Nephron (organoid): ENCODE results near the gene GMDS.

Source experiments
- H3K27ac Mint-ChIP-seq, 3 experiments: 2 replicates each; pipeline ENCODE4 v1.8.0; 2020; ENCODE audit warnings: mixed read lengths in 3 of 3, mild to moderate bottlenecking in 2 of 3, moderate library complexity in 1 of 3
- H3K27me3 Mint-ChIP-seq: 2 replicates; pipeline ENCODE4 v1.8.0; 2021; ENCODE audit warnings: low read depth, mild to moderate bottlenecking, moderate library complexity, mixed read lengths
- H3K36me3 Mint-ChIP-seq: 2 replicates; pipeline ENCODE4 v1.8.0; 2020; ENCODE audit warnings: low read depth, mixed read lengths
- H3K4me1 Mint-ChIP-seq: 2 replicates; pipeline ENCODE4 v1.8.0; 2020; ENCODE audit warnings: mixed read lengths
- H3K4me3 Mint-ChIP-seq, 3 experiments: 2 replicates each; pipeline ENCODE4 v1.8.0; 2020; ENCODE audit warnings: mild to moderate bottlenecking in 3 of 3, mixed read lengths in 3 of 3, moderate library complexity in 2 of 3
- H3K9me3 Mint-ChIP-seq: 2 replicates; pipeline ENCODE4 v1.8.0; 2020; ENCODE audit warnings: mixed read lengths
- CTCF ChIP-seq, 3 experiments: fragments of 200-600 bp; sonication (generic); IDR thresholded peaks; one replicate each; pipeline ENCODE4 v1.5.0; 2021; ENCODE audit warnings: antibody characterized with exemption in 3 of 3; ENCODE audit not compliant: unreplicated experiment in 3 of 3

Gene GMDS

GRCh38 chr6:2245103-2245876, at the start of gene GMDS:
GMDS (minus strand) TSS chr6:2245605.
- no peak for TF ChIP-seq CTCF (IDR thresholded peaks at IDR 0.05; ENCODE audit: unreplicated experiment in 3 of 3)
- Mint-ChIP-seq H3K4me1 (peaks cover 15% of the 10 kb centered on the region), H3K36me3 (peaks cover 5% of the 10 kb centered on the region), H3K4me3 (peak within 1 kb of the TSS; percentile 91 to 94 (median 94)), H3K9me3 (no peaks in the 10 kb centered on the region), H3K27me3 (peaks cover 7% of the 10 kb centered on the region), H3K27ac (peak within 1 kb of the TSS; percentile 76 to 93 (median 87))

DNA sequence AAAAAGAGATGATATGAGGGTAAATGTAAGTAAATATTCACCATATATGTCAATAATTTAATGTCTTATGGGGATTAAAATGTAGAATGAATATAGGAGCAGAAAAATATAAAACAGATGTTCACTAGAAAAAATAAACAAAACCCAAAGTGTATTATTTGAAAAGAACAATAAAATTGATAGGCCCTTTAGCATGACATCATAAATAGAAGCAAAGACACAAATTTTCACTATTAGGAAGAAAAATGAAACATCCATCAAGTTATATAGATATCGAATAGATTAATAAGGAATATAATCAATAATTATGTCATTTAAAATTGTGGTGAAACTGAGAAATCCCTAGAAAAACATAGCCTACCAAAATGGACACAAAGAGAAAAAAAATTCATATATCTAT, 40.1 kb upstream of the GMDS start:
- Mint-ChIP-seq H3K4me3 (no peak overlapping the region), H3K36me3 (peaks cover 75% of the 10 kb centered on the region), H3K27me3 (peaks cover under 1% of the 10 kb centered on the region), H3K4me1 (no peaks in the 10 kb centered on the region), H3K9me3 (peaks cover 76% of the 10 kb centered on the region), H3K27ac (no peak overlapping the region)
- no peak for TF ChIP-seq CTCF (IDR thresholded peaks at IDR 0.05; ENCODE audit: unreplicated experiment in 3 of 3)

DNA sequence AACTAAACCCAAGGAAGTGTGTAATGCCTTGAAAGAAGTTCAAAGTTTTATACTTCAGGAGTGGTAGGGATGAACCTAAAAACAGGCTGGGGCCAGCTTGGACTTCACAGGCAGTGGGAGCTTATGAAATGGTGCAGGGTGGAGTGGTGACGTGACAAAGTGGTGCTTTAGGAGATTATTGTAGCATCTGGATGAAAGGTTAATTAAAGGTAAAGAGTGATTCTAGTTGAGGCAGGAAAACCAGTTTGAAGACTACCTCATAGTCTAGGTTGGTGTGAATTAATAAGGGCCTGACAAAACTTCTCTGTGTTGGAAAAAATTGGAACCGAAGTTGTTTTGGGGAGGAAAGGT, 30.5 kb upstream of the GMDS start:
- Mint-ChIP-seq H3K4me3 (no peak overlapping the region), H3K27me3 (no peaks in the 10 kb centered on the region), H3K4me1 (no peaks in the 10 kb centered on the region), H3K9me3 (peaks cover 34% of the 10 kb centered on the region), H3K36me3 (peaks cover 69% of the 10 kb centered on the region), H3K27ac (no peak overlapping the region)
- TF ChIP-seq CTCF (IDR thresholded peaks at IDR 0.05; ENCODE audit: unreplicated experiment in 3 of 3) = no peak

DNA sequence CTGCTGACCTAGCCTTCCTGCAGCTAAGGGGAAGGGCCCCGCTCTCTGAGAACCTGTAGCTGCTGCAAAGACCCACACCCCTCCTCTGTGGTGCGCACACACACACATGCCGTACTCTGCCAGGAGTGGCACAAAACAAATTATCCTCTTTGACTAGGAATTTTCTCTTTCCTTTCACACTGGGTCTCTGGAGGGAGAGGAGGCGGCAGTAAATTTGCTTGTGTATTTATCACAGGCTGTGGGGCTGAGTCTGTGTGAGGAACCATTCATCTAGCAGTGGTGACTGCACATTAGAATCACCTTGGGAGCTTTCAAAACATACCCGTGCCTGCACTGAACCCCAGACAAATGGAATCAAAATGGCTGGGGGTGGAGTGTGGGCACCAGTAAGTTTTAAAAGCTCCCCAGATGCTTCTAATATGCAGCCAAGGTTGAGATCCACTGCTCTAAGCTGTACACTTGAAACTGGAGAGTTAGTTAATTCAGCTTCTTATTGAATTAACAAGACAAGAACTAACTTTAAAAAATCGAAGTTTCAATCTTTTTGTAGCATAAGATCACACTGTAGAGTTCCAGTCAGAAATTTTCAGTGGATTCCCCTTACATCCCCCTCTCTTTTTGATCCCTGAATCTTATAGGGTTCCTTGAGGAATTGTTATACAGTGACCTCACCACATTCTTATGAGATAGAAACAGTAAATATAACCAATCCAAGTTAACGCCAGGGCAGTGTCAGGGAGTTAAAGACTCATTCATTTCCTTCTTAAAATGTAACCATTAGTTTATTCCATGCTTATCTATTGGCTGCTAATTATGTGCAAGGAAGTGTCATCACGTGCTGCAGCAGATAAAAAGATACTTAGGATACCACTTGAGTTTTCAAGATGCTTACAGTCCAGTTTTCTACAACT, 29.8 kb upstream of the GMDS start:
- Mint-ChIP-seq H3K36me3 (peaks cover 68% of the 10 kb centered on the region), H3K4me1 (no peaks in the 10 kb centered on the region), H3K27ac (peak overlapping the region in 2 of 3 experiments; percentile 20 to 47), H3K9me3 (peaks cover 28% of the 10 kb centered on the region), H3K27me3 (no peaks in the 10 kb centered on the region), H3K4me3 (no peak overlapping the region)
- TF ChIP-seq CTCF (IDR thresholded peaks at IDR 0.05; ENCODE audit: unreplicated experiment in 3 of 3) = no peak

DNA sequence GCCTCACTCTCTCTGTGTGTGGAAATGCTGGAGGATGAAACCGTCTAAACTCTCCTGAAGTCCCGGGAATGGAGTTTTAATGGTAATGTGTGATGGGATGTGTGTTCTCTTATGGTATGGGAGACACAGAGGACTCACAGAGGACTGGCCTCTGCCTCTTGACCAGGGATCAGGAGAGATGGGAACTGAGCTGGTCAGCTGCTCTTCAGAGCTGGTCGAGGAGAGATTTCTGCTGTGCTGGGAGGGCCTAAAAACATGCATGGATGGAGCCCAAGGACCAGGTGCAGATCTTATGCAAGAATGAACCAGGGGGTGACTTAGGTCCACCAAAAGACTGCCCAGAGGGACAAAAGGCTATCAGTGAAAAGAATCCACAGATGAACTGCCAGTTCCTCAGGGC, 27.3 kb upstream of the GMDS start:
- Mint-ChIP-seq H3K27ac (no peak overlapping the region), H3K4me3 (no peak overlapping the region), H3K27me3 (no peaks in the 10 kb centered on the region), H3K9me3 (peaks cover 13% of the 10 kb centered on the region), H3K36me3 (peaks cover 57% of the 10 kb centered on the region), H3K4me1 (no peaks in the 10 kb centered on the region)
- no peak for TF ChIP-seq CTCF (IDR thresholded peaks at IDR 0.05; ENCODE audit: unreplicated experiment in 3 of 3)
